Stimulated activated CD4-positive, alpha-beta T cell treated with anti-CD3 and anti-CD28 coated beads, Interleukin-15, amount 100 ng/mL, for 48 hours (primary cell): ENCODE measurements around the gene ACOT7.

Experiments
- DNase-seq, 2 donors: peaks; one replicate each; pipeline ENCODE4 v3.0.0-alpha.2; 2020; ENCODE audit warnings: low read depth in 2 of 2

ACOT7 gene

DNA sequence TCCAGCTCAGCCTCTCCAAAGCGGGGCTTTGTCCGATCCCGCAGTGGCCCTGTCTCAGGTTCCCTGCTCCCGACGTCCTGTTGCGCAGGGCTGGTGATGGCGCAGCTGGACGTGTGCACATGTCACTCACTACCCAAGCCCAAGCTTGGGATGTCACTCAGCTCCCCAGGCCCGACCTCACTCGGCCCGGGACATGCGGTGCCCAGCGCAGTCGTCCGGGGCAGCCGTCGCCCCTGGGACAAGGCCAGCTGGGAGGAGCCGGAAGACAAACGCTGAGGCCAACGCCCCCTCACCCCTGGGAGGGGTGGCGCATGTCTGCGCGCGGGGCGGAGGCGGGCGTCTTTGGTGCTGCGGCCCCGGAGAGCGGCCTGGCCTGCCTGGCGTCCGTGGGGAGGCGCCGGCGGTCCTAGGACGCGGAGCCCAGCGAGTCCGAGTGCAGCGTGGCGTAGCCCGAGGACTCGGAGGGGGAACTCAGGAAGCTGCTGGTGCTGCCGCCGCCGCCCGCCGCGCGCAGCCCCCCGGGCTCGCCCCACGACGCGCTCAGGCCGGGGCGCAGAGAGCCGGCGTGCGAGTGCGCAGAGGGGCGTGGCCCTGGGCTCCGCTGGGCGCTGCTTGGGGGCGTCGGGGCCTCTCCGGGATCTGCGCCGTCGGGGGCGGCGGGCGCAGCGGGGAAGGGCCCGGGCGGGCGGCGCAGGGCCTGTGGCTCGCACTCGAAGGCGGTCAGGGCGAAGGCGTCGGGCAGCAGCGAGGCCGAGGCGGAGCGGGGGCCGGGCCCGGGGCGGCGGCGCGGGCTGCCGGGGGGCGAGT is 144.4 kb downstream of the ACOT7 start:
- DNase-seq: no peak

DNA sequence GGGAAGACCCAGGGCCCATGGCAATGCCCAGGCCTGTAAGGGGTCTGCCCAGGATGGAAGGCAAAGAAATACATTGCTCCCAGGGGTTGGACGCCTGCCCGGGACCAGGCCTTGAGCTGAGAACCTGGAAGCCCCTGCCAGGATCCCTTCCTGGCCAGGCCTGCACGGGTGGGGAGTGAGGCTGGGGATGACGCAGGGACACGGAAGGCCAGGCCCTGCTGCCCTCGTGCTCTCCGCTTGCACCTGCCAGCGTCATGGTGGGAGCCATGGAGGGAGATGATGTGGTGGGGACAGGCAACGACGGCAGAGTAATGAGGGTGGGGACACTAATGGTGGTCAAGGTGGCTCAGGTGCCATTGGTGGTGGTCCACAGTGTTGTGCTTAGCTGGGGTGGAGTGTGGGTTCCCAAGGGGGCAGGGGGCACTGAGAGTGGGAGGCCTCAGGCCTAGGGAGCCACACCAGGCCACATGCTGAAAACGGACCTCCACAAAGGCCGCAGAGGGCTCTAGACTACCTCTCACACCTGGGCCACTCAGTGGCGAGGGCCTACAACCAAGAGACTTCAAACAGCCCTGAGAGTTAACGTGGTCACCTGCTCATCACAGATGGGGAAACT is 145.3 kb downstream of the ACOT7 start:
- no peak for DNase-seq

DNA sequence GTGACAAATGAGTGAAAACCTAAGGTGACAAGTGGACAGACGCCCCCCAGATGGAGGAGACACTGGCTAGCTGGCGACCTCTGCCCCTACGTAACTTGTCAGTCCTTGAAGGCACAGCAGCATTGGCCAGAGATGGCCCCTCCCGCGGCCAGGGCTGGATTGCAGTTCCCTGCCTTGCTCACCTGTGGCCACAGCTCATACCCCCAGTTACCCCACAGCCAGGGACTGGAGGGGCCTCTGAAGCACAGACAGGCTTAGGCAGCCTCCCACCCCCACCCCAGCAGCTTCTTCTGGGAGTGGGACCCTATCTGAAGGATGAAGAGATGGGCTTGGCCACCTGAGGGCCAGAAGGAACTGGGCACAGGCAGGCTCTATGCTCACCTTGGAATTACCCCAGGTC is 145.9 kb downstream of the ACOT7 start:
- DNase-seq: no peak

DNA sequence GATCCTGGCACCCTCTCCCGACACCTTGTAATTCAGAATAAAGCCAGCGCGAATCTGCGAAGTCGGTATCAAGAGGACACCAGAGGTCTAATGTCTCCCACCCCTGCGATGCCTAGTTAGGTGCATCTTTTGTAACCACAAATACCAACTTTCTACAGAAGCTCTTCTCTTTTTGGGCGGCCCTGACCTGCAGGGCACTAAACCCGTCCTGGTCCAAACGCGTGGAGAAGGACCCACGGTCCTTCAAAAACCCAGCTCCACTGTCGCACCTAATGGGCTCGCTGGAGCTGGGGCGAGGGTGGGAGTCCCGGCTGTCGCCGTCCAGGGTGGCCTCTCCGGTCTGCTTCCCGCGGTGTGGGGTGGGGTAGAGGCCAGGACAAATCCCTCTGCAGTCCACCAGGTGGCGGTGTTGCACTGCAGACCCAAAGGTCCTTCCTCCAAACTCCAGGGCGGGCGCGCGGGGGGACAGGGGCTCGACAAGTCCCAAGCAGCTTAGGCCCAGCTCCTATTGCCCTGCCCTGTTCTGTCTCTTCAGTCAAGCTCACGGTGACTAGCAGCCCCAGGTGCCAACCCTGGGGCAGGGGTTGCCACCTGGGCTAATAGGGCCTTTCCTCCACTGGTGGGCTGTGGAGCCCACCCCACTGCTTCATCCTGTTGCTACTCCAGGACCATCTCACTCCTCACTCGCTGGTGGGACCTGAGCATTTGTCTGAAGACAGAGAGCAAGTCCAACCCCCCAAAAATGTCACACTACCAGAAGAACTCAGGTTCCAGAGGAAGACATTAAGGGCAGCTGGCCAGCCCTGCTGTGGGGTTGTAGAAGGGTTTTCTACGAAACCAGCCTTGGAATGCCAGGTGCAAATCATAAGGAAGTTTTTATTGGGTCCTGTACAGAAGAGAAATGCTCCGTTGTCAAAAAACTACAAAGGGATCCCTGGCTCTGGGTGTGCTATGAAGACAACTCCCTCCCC is 146.8 kb downstream of the ACOT7 start:
- DNase-seq: peak; percentile 67 to 77

DNA sequence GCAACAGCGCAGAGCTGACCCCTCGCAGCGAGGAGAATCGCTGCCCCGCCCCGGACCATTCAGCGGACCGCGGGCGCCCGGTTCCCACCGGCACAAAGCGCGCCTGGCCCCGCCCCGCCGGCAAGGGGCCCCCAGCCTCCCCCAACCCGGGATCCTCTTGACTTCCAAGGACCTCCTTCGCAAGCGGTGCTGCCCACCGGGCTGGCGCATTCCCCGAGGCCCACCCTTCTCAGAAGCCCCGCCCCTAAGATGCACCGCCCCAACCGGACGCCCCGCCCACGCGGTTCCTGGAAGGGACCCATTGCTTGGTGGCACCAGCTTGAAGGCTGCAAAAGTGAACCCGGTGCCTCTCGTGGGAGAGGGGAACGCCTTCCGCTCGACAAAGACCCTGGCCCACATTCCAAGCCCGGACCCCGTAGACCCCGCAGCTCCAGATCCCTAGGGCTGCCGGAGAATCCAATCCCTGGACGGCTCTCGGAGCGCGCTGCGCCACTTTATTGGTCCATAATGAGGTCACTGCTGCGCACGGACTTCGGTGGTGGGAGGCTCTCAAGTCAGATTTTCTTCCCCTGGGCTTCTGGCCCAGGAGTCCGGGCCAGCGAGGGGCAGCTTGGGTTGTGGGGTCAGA is 147.6 kb downstream of the ACOT7 start:
- DNase-seq: peak in 1 of 2 donors; percentile 42

DNA sequence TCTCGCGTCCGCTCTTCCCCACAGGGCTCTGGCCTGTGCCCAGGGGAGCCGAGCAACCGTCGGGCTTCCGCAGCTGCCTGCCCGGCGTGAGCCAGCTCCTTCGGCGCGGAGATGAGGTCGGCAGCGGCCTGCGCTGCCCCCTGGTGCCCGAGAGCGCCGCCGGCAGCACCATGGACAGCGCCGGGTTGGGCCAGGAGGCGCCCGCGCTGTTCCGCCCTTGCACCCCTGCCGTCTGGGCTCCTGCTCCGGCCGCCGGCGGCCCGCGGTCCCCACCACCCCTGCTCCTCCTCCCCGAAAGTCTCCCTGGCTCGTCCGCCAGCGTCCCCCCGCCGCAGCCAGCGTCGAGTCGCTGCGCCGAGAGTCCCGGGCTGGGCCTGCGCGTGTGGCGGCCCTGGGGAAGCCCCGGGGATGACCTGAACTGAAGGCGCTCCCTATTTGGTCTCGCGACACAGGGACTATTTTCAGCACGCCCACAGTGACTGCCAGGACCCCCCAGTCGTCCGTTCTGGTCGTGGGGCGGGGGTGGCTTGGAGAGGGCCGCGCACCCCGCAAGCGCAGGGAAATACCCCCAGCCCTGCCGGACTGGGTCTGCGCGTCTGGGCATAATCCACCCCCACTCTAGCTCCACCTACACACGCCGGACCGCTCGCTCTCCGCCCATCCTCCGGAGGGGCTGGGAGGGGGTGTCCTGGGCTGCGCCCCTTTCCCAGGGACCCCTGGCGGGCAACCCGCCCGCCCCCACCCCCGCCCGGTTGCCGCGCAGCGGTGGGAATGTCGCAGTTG is 148.3 kb downstream of the ACOT7 start:
- DNase-seq: peak; percentile 56 to 72

DNA sequence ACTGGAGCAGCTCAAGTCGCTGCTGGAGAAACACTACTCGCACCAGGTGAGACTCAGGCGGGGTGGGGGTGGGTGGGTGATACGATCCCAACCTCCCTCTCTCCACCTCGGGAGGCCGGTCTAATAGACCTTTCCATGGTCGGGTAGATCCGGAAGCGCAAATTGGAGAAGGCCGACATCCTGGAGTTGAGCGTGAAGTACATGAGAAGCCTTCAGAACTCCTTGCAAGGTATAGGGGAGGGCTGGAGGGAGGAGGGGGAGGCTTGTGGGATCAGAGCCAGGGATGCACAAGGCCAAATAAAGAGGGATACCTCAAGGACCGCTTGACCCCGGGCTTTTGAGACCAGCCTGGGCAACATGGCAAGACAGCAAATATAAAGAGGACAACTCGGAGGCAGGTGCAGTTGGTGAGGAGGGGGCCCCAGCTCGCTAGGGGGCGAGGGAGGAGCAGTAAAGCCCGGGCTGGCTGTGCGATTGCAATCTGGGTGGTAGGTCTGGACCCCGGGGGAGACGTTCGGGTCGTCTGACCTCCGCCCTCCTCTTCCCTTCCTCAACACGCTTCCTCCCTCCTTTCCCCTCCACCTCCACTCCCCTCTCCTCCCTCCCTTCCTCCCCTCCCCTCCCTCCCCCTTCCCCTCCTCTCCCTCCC is 149.0 kb downstream of the ACOT7 start:
- no peak for DNase-seq

DNA sequence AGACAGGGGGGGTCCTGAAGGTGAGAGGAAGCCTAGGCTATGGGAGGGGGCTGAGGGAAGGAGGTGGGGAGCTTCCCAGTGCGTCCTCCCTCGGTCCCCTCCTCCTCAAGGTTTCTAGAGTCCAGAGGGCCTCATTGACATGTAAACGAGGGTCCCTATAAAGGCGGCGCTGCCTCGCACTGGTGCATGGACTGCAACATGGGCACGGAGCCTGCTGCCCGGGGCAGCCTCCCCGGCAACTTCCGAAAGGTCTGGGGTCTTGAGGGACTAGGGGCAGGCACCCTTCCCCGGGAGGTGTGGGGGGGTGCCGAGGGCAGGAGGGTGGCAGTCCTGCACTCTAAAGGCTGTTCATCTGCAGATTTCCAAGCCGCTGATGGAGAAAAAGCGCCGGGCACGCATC is 149.6 kb downstream of the ACOT7 start, which contains the start of gene HES3:
Gene HES3, plus strand, starts transcription at position 187 of the 400 bp plus-strand sequence. Its CDS starts 187 bp downstream, at position 374.
- no peak for DNase-seq

DNA sequence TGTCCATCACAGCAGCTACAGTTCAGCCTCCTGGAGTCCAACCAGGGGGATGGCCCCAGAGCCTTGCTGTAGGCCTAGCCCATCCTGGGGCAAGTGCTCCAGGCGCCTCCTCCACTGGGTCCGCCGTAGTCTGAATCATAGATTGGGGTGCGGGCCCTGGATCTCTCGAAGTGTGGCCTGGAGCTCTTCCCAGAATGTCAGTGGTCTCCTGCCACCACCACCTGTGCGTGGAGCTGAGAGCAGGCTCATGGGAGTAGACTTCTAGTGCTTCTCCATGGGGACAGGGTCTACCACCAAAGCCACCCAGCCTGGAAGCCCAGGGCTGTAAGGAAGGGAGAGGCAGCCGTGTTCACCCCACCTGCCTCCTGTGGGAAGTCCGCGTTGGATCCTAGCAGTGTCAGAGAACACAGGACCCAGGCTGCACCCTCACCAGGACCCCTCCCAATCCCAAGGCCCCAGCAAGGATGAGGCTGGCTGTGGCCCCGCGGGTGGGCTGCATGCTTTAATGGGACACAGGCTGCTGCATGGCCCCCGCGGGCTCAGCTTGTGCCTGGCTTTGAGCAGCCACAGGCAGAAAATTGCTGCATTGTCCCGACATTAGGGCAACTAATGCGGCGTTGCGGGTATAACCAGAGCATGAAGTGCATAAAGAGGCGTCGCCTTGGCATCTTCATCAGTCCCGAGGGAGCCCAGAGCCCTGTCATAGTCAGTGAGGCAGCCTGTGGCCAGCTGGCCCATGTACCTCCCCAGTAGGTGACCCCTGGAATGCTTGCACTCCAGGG is 150.3 kb downstream of the ACOT7 start:
- DNase-seq: no peak

DNA sequence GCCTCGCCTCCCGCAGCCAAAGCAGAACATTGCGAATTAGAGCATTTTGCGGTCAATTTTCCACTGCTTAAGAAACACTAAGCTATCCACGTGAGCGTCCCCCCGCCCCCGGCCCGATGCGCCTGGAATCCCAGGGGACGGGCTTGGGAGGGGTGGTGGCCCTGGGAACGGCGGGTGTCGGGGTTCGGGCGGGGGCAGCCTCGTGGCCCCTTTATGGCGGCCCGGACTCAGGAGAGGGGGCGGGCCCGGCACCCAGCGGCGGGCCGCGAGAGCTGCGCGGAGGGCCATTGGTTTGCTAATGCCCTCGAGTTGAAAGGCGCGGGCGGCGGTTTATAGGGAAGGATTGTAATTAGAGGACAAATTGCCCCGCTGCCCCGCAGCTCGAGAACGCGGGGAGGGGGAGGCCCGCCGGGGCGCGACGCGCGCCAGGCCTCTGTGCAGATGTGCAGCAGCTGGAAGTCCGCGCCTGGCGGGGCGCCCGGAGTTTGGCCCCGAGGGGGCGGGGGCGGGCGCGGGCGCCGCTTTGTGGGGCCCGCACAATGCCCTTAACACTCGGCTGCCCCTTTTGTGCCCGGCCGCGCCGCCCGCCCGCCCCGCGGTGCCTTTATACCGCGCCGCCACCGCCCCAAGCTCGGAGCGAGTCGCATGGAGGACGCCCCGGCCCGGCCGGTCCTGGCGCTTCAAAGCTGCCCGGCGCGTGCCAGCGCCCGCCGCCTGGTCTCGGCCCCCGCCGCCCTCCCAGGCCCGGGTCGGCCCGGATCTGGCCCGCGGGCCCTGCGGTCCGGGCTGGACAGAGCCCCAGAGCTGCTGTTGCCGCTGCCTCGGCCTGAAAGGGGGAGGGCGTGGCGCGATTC is 151.5 kb downstream of the ACOT7 start:
- no peak for DNase-seq

DNA sequence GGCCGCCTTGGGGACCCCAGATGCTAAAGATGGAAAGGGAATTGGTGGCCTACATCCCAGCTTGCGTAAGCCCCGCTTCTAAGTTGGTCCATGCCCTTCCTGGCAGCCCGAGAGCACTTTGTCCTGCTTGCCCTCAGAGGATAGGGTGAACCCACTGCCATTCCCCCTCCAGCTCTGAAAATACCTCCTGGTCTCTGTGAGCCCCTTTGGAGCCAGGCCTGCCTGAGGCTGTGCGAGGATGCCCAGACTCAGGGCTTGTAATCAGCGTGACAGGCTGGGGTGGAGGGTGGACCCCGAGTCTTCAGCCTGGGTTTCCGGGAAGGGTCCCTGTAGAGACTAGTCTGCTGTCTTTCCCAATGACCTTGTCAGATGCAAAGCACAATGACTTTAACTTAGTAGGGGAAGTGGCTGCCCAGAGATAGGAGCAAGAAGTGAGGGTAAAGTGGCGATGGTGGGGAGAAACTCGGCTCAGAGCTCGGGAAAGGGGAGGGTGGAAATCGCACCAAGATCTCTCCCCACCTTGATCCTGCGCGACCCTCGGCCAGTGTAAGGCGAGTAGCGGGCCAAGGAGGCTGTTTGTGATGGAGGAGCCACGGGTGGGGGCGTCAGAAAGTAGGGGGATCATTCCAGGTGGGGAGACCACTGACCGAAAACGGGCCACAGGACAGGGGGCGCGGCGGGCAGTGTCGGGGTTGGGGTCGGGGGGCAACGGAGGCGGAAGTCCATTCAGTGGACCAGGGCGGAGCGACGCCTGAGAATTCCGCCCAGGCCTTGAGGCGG is 152.3 kb downstream of the ACOT7 start:
- no peak for DNase-seq

DNA sequence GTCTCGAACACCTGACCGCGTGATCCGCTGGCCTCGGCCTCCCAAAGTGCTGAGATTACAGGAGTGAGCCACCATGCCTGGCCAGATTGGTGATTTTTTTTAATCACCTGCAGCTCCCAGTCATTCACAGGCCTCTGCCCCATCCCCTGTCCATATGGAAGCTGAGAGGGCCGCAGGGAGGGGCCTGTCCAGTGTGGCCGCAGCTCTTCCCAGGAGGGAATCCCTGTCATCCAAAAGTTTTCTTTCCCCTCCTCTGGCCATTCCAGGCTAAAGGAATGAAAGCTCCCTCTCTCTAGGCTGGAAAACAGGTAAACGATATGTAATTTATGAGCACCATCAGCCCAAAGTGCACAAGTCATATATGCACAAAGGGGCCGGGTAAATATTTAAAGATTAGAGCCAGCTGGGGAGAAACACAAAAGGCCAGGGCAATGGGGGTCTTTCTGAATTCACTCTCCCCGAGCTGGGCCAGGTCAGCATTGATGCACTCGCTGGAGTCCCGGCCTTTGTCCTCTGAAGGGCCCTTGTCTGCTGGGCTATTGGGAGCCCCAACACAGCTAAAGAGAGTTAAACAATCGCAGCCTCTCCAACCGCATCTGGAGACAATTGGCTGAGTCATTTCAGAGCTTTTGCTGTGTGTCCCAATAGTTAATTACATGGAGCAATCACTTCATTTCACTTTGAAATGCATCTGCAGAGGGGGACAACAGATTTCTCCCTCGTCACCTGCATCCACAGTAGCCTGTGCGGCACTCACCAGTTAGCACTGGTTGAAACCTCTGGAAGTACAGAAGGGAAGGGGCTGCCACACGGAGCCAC is 153.4 kb downstream of the ACOT7 start:
- no peak for DNase-seq

DNA sequence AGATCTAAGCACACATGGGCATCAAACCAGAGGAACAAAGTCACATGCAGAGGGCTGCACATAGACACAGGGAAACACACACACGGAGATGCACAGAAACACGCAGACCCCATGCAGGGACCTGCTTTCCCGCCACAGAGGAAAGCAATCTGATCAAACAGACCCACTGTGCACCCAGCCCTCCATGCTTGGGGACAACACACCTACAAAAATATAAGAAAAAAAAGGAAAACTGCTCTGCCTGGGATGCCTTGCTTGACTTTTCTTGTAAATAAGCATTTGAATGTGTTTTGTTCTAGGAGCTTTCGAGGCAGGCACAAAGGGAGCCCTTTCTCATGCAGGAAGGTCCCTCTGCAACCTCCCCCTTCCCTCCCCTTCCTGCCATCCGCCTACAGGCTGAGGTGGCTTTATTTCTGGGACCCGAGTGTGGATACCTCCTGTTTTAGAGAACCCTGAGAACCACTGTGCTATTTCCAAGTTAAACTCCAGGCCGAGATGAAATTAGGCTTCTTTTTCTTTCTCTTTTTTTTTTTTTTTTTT is 154.3 kb downstream of the ACOT7 start:
- DNase-seq: no peak

DNA sequence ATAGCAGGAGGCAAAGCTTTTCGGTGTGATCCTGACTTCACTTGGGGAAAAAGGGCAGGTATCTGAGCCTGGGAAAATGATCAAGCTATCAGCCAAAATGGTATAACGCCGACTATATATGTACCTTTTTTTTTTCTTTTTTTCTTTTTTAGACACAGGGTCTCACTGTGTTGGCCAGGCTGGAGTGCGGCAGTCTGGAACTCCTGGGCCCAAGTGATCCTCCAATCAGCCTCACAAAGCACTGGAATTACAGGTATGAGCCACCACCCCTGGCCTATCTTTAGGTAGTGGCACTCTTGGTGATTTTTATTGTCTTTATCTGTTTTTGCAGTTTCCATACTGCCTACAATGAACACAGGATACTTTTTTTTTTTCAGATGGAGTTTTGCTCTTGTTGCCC is 156.5 kb downstream of the ACOT7 start:
- DNase-seq: no peak

DNA sequence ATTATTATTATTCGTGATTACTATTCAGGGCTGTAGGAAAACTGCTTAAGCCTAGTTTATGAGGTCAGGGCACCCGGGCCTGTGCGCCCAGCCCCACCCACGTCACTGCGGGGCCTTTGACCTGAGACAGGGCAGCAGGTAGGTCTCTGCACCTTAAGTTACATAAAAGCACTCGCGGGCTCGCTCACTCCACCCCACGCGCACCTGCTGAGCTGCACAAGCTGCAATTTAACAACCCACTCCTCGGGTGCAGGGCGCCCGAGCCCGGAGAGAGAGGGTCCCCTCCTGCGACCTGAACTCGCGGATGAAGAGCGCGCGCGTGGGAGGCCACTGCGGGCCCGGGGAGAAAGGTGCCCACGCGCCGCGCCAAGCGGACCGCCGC is 158.3 kb downstream of the ACOT7 start:
- no peak for DNase-seq

DNA sequence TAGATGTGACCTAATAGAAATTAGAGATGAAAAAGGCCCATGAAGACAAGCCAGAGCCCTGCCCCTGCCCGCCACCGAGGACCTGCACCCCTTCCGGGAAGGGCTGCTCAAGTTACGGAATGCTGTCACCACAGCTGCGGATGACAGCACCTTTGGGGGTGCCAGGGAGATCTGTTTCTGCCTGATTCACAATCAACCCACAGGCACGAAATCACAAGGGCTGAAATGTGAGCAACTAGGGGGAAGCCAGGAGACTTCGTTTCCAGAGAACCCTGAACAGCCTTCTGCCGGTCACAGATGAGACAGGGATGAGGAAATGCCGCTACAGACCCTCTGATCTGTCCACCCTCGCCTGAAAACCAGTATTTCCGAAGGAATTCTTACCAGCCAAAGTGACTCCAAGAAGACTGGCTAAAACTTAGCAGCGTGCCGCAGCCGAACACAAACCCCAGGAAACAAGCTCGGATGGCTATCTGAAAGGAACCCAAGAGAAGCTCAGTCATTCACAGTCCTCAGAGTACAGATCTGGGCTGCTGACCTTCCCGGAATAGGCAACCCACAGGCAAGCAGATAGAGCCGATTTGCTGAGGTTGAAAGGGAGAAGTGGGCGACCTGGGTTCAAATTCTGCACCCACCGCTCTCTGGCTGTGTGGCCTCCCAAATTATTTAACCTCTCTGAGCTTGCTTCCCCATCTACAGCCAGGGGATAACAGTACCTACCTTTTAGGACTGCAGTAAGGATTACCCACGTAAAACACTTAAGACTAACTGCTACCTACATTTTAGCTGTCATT is 158.9 kb downstream of the ACOT7 start:
- DNase-seq: no peak
